SK-N-SH (cell line): Measurements from ENCODE around the gene ERC1. TPM values are rescaled to one million over a fixed set of nuclear protein-coding genes. Genes with fewer than 3 reads are reported as not detected.
A peak's percentile ranks its signal among the peaks of the same experiment; 100 is the strongest.

Experiments
- CTCF ChIA-PET: fragments of 300-600, 350-600 bp; formaldehyde crosslinking; extraction: SDS; loops from one replicate; lab custom pipeline; 2021; lab: Yijun Ruan, JAX
- POLR2A ChIA-PET: fragments of 350-600 bp; sonication (Branson Sonifier 250); formaldehyde crosslinking; extraction: SDS; loops from one replicate; lab custom pipeline; 2020; ENCODE audit warnings: antibody characterized with exemption, inconsistent platforms; lab: Yijun Ruan, JAX
- DNase-seq: peaks from one replicate; pipeline ENCODE4 v3.0.0; 2012
- H2AFZ ChIP-seq: fragments of 200-600 bp; sonication (generic); 2 replicates; pipeline ENCODE4 v1.8.1; 2016; ENCODE audit warnings: antibody characterized with exemption, mild to moderate bottlenecking, low read depth
- H3F3A ChIP-seq: fragments of 200-600 bp; sonication (generic); replicated peaks from 2 replicates; pipeline ENCODE3; 2016; ENCODE audit warnings: antibody characterized with exemption, mild to moderate bottlenecking; ENCODE audit not compliant: insufficient read depth
- H3K27ac ChIP-seq, 2 experiments: fragments of 200-500 bp in 1 of 2; fragments of 200-600 bp in 1 of 2; sonication (Bioruptor generic) in 1 of 2; sonication (generic), shearing (Covaris generic) in 1 of 2; 2 replicates each; pipeline versions ENCODE4 v1.5.1 to v1.6.1; 2014 to 2016; ENCODE audit warnings: low read depth in 2 of 2, inconsistent platforms in 1 of 2, low read length in 1 of 2, mild to moderate bottlenecking in 1 of 2, mixed read lengths in 1 of 2
- H3K27me3 ChIP-seq: fragments of 200-600 bp; sonication (generic), shearing (Covaris generic); 2 replicates; pipeline ENCODE4 v1.6.1; 2016; ENCODE audit warnings: mixed run types; ENCODE audit not compliant: insufficient read depth
- H3K36me3 ChIP-seq, 2 experiments: fragments of 200-500 bp in 1 of 2; fragments of 200-600 bp in 1 of 2; sonication (Bioruptor generic) in 1 of 2; sonication (generic) in 1 of 2; replicated peaks in 1 of 2; 2 replicates each; pipeline versions ENCODE3 to v1.5.1; 2014 to 2016; ENCODE audit warnings: low read length in 1 of 2, mild to moderate bottlenecking in 1 of 2; ENCODE audit not compliant: insufficient read depth in 2 of 2, control insufficient read depth in 1 of 2
- H3K4me1 ChIP-seq, 2 experiments: fragments of 200-500 bp in 1 of 2; fragments of 200-600 bp in 1 of 2; sonication (Bioruptor generic) in 1 of 2; sonication (generic), shearing (Covaris generic) in 1 of 2; 2 replicates each; pipeline versions ENCODE4 v1.5.1 to v1.6.1; 2014 to 2016; ENCODE audit warnings: low read depth in 1 of 2, low read length in 1 of 2, mixed run types in 1 of 2; ENCODE audit not compliant: insufficient read depth in 2 of 2, control insufficient read depth in 1 of 2
- H3K4me2 ChIP-seq: fragments of 200-600 bp; sonication (generic), shearing (Covaris generic); 2 replicates; pipeline ENCODE4 v1.6.1; 2017; ENCODE audit warnings: mixed run types
- H3K4me3 ChIP-seq, 2 experiments: fragments of 200-500 bp in 1 of 2; fragments of 200-600 bp in 1 of 2; sonication (Bioruptor generic) in 1 of 2; sonication (generic), shearing (Covaris generic) in 1 of 2; 2 replicates each; pipeline versions ENCODE4 v1.5.1 to v1.8.1; 2014 to 2016; ENCODE audit warnings: low read depth in 2 of 2, inconsistent platforms in 1 of 2, low read length in 1 of 2, mild to moderate bottlenecking in 1 of 2, mixed read lengths in 1 of 2, moderate library complexity in 1 of 2
- H3K79me2 ChIP-seq: fragments of 200-600 bp; sonication (generic); 2 replicates; pipeline ENCODE4 v1.8.1; 2017; ENCODE audit warnings: mild to moderate bottlenecking; ENCODE audit not compliant: insufficient read depth
- H3K9ac ChIP-seq: fragments of 200-600 bp; sonication (generic); 2 replicates; pipeline ENCODE4 v1.6.1; 2017; ENCODE audit warnings: mixed run types
- H3K9me2 ChIP-seq: fragments of 200-600 bp; sonication (generic); 2 replicates; pipeline ENCODE4 v1.6.1; 2017; ENCODE audit warnings: mixed run types
- H3K9me3 ChIP-seq: fragments of 200-600 bp; sonication (generic); 2 replicates; pipeline ENCODE4 v1.6.1; 2017; ENCODE audit warnings: mixed run types, mild to moderate bottlenecking, moderate library complexity
- H4K20me1 ChIP-seq: fragments of 200-600 bp; sonication (generic); 2 replicates; pipeline ENCODE4 v1.6.1; 2017; ENCODE audit warnings: mild to moderate bottlenecking, mixed run types; ENCODE audit not compliant: insufficient read depth
- EP300 ChIP-seq, 2 experiments: IDR thresholded peaks; 2 replicates each; pipeline versions ENCODE4 v1.4.0 to v1.6.1; 2012; ENCODE audit warnings: borderline replicate concordance in 1 of 2, low read depth in 1 of 2, low read length in 1 of 2
- FOSL2 ChIP-seq: IDR thresholded peaks from 2 replicates; pipeline ENCODE4 v1.4.0; 2012; ENCODE audit warnings: low read depth, mild to moderate bottlenecking, moderate library complexity, borderline replicate concordance
- GABPA ChIP-seq: IDR thresholded peaks from 2 replicates; pipeline ENCODE4 v1.4.0; 2012; ENCODE audit warnings: low read depth, mild to moderate bottlenecking
- JUND ChIP-seq: IDR thresholded peaks from 2 replicates; pipeline ENCODE4 v1.4.0; 2012
- NFIC ChIP-seq: IDR thresholded peaks from 2 replicates; pipeline ENCODE4 v1.4.0; 2012; ENCODE audit warnings: borderline replicate concordance
- POLR2AphosphoS5 ChIP-seq: IDR thresholded peaks from 2 replicates; pipeline ENCODE4 v1.6.1; 2012; ENCODE audit warnings: low read depth, low read length
- RCOR1 ChIP-seq: fragments of 150-350 bp; IDR thresholded peaks from 2 replicates; pipeline ENCODE4 v1.6.1; 2017; ENCODE audit warnings: antibody characterized with exemption, low read length
- RFX5 ChIP-seq: IDR thresholded peaks from 2 replicates; pipeline ENCODE4 v1.6.1; 2012; ENCODE audit warnings: mild to moderate bottlenecking, improper control_type of control experiment, low read length
- SIN3A ChIP-seq: IDR thresholded peaks from 2 replicates; pipeline ENCODE4 v1.6.1; 2012; ENCODE audit warnings: low read depth, mild to moderate bottlenecking, low read length, moderate library complexity, borderline replicate concordance
- TAF1 ChIP-seq: IDR thresholded peaks from 2 replicates; pipeline ENCODE4 v1.6.1; 2012; ENCODE audit warnings: low read depth, mild to moderate bottlenecking, low read length, moderate library complexity, borderline replicate concordance
- TCF12 ChIP-seq: IDR thresholded peaks from 2 replicates; pipeline ENCODE4 v1.4.0; 2012
- USF2 ChIP-seq: fragments of 150-350 bp; IDR thresholded peaks from 2 replicates; pipeline ENCODE4 v1.6.1; 2017; ENCODE audit warnings: antibody characterized with exemption, low read length, low read depth, borderline replicate concordance
- WGBS: methylation state at CpG from one replicate; pipeline ENCODE4 v1.1.6; 2017; ENCODE audit warnings: low lambda C conversion rate; 5-methylcytosine and 5-hydroxymethylcytosine counted together
- polyA plus RNA-seq, 3 experiments: library from polyadenylated mRNA; depleted of rRNA; stranded (reverse); fragments of >200 nt; gene quantifications; 2 replicates each; pipeline ENCODE4 v1.2.3, GENCODE V29; 2012
- TF ChIP-seq, protein P1 (sequence below): IDR thresholded peaks from 2 replicates; pipeline ENCODE4 v1.4.0; 2012; ENCODE audit warnings: low read depth

Gene ERC1
- polyA plus RNA-seq, 1 of the 3 experiments (the other 2 are of a cell fraction) = 7.5 TPM

DNA sequence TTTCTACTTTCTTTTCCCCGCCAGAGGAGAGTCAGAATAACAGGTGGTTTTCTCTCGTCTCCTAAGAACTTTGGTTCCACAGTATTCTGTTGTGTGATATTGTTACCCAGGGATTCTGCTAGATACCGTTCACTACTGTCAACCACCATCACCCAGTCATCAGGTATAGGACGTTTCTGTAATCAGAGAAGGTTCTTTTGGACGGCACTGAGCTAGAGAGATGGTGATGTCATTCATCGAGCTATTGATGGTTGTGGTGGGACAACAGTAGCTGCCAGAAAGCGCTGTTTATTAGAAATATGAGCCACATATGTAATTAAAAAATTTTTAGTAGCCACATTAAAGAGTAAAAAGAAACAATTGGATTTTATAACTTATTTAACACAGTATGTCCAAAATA, 17.0 kb downstream of the ERC1 start:
- no peaks in the 10 kb centered on the region for H3K9me2 ChIP-seq
- ChIA-PET POLR2A (no interaction called here), CTCF (interaction anchor here (1.3 to 1.4 kb wide), 2 partner anchors 12 to 85 kb away, joined by 4 read pairs; no protein-coding TSS in a partner anchor)
- no peak overlapping the region for H3K27ac ChIP-seq
- no peaks in the 10 kb centered on the region for H3K9me3 ChIP-seq
- no peak overlapping the region for H3K4me3 ChIP-seq
- DNase-seq = no peak
- H3K79me2 ChIP-seq = peaks cover 93% of the 10 kb centered on the region
- H3F3A ChIP-seq = peaks cover 4% of the 10 kb centered on the region
- no peaks in the 10 kb centered on the region for H4K20me1 ChIP-seq
- H3K4me1 ChIP-seq = peaks cover 0 to 4% of the 10 kb centered on the region in 2 experiments; a peak in 1 of 4 replicates
- TF ChIP-seq EP300 (IDR thresholded peaks at IDR 0.05; ENCODE audit: borderline replicate concordance in 1 of 2, low read depth in 1 of 2, low read length in 1 of 2) = no peak
- TF ChIP-seq NFIC = no peak
- 89% methylated on average over 7 of the region's 7 CpGs for WGBS
- no peak overlapping the region for H3K4me2 ChIP-seq
- no peaks in the 10 kb centered on the region for H3K27me3 ChIP-seq
- H3K36me3 ChIP-seq = peaks cover 0 to 19% of the 10 kb centered on the region in 2 experiments
- H3K9ac ChIP-seq = no peak overlapping the region
- H2AFZ ChIP-seq = no peak overlapping the region

DNA sequence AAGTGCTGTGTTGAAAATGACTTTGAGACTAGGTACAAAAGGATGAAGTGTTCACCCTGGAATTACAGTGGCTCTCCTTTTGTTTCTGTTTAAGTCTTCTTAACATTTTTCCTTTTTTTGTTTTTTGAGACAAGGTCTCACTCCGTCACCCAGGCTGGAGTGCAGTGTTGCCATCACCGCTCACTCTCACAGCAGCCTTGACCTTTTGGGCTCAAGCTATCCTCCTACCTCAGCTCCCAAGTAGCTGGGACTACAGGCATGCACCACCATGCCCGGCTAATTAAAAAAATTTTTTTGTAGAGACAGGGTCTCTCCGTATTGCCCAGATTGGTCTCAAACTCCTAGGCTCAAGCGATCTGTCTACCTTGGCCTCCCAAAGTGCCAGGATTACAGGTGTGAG, 20.1 kb downstream of the ERC1 start:
- H3K36me3 ChIP-seq = peaks cover 0 to 22% of the 10 kb centered on the region in 2 experiments
- no peaks in the 10 kb centered on the region for H3K9me3 ChIP-seq
- CTCF ChIA-PET = interaction anchor here (2.4 kb wide), 1 partner anchor 12 kb away, joined by 9 read pairs; no protein-coding TSS in a partner anchor
- POLR2A ChIA-PET = no interaction called here
- 99% methylated on average over 5 of the region's 5 CpGs for WGBS
- no peaks in the 10 kb centered on the region for H3K9me2 ChIP-seq
- no peaks in the 10 kb centered on the region for H3K27me3 ChIP-seq
- H3K4me2 ChIP-seq = no peak overlapping the region
- no peak overlapping the region for H3K4me3 ChIP-seq
- no peak for DNase-seq
- H3K4me1 ChIP-seq = peaks cover 0 to 8% of the 10 kb centered on the region in 2 experiments; a peak in 1 of 4 replicates
- H3K27ac ChIP-seq = no peak overlapping the region
- peaks cover 17% of the 10 kb centered on the region for H3F3A ChIP-seq
- no peak overlapping the region for H2AFZ ChIP-seq
- TF ChIP-seq RCOR1 = no peak
- no peak for TF ChIP-seq RFX5
- TF ChIP-seq POLR2AphosphoS5 = no peak
- TF ChIP-seq, all 33 proteins: peak for 0
- Histone ChIP-seq H3K9ac (no peak overlapping the region), H4K20me1 (no peaks in the 10 kb centered on the region), H3K79me2 (peaks cover 89% of the 10 kb centered on the region)

GRCh38 chr12:1013618-1014489, 22.8 kb downstream of the ERC1 start:
- Histone ChIP-seq H3K79me2 (peaks cover 90% of the 10 kb centered on the region), H4K20me1 (no peaks in the 10 kb centered on the region), H3K36me3 (peaks cover 0 to 18% of the 10 kb centered on the region in 2 experiments), H3K9me2 (no peaks in the 10 kb centered on the region), H3K9me3 (no peaks in the 10 kb centered on the region), H3K4me2 (peak overlapping the region; percentile 24; the same call in 1 of the 2 replicates), H2AFZ (no peak overlapping the region), H3K27ac (peak overlapping the region in 1 of 2 experiments; percentile 81; a peak in 2 of 4 replicates), H3K9ac (peak overlapping the region; percentile 19; the same call in 1 of the 2 replicates), H3K4me3 (no peak overlapping the region), H3F3A (peaks cover 20% of the 10 kb centered on the region), H3K27me3 (no peaks in the 10 kb centered on the region), H3K4me1 (peaks cover 0 to 8% of the 10 kb centered on the region in 2 experiments; a peak in 1 of 4 replicates)
- CTCF ChIA-PET = no interaction called here
- DNase-seq = no peak
- TF ChIP-seq JUND (peak; percentile 58), SIN3A (no peak), FOSL2 (peak; percentile 80), USF2 (no peak), NFIC (peak; percentile 29), TAF1 (no peak), TCF12 (peak; percentile 28; the same call in 1 of the 2 replicates), GABPA (no peak)
- TF ChIP-seq, protein P1, sequence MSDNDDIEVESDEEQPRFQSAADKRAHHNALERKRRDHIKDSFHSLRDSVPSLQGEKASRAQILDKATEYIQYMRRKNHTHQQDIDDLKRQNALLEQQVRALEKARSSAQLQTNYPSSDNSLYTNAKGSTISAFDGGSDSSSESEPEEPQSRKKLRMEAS = 0 out of 2 replicates have a peak, but pooled peaks have one; percentile 41
- POLR2A ChIA-PET = no interaction called here
- 59% methylated on average over 10 of the region's 10 CpGs for WGBS
